GM12878 (cell line): ENCODE data around the gene MAST4. TPM values are rescaled to one million over a fixed set of nuclear protein-coding genes. Genes with fewer than 3 reads are reported as not detected.

Source experiments
- polyA plus RNA-seq, 11 experiments: library from polyadenylated mRNA; depleted of rRNA in 4 of 11; unstranded in 6 of 11; stranded (reverse) in 5 of 11; fragments of >200 nt; fragmentation: Nextera tagmentation in 4 of 11; fragmentation: Illumina TruSeq in 1 of 11; extraction: Ambion mirVana in 4 of 11; extraction: Trizol in 1 of 11; gene quantifications; 1 replicate in 1 of 11; 2 replicates in 10 of 11; pipeline versions ENCODE4 v1.2.1 to v1.2.3, GENCODE V29; 2011 to 2016; ENCODE audit warnings: inconsistent platforms in 2 of 11, missing spikeins in 2 of 11, low read depth in 1 of 11
- total RNA-seq, 4 experiments: library from RNA; depleted of rRNA in 3 of 4; stranded (reverse); fragments of >200 nt in 3 of 4; fragmentation: Illumina TruSeq in 1 of 4; extraction: Trizol in 1 of 4; gene quantifications; 2 replicates each; pipeline versions ENCODE4 v1.2.1 to v1.2.3, GENCODE V29; 2013 to 2021
- TF ChIP-seq, protein P1 (sequence below): fragments of 150-350 bp; IDR thresholded peaks from 2 replicates; pipeline ENCODE4 v1.6.1; 2016; ENCODE audit warnings: low read depth, low read length
- TF ChIP-seq, protein P2 (sequence below): IDR thresholded peaks from 2 replicates; pipeline ENCODE4 v1.6.1; 2011; ENCODE audit warnings: borderline replicate concordance, low read depth, mild to moderate bottlenecking, moderate library complexity, low read length; ENCODE audit not compliant: insufficient read depth, poor library complexity, severe bottlenecking
- TF ChIP-seq, protein P3 (sequence below), 3 experiments: IDR thresholded peaks in 2 of 3; conservative IDR thresholded peaks in 1 of 3; 2 replicates each; pipeline ENCODE4 v1.5.1; 2011; ENCODE audit warnings: low read depth in 3 of 3, low read length in 3 of 3, mild to moderate bottlenecking in 3 of 3, control low read depth in 2 of 3, moderate library complexity in 2 of 3, inconsistent platforms in 1 of 3, mixed read lengths in 1 of 3; ENCODE audit not compliant: control insufficient read depth in 2 of 3, insufficient read depth in 1 of 3; ENCODE audit errors: extremely low read depth in 1 of 3

Gene MAST4
- total and polyA plus RNA-seq, 10 of the 15 experiments (the other 5 are each of a cell fraction or from before 2014, with no cell fraction given): 0.02 to 1.6 (median 0.29) TPM; not detected in 1

DNA sequence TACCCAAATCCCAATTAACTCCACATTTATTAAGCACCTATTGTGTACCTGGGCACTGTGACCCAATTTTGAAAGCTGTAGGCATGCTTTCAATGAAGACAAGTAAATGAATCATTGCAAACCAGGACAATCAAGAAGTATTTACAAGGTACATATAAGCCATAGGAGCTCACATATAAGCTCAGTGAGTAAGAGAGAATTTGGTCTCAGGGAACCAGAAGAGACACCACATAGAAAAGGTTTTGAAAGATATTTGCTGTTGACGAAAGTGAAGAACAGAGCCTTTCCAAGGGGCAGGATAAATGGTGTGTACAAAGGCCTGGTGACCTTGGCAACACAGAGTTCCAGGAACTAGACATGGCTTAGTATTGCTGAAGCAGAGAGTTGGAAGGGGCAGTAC, 412.8 kb downstream of the MAST4 start (continued):
- TF ChIP-seq, protein P1, sequence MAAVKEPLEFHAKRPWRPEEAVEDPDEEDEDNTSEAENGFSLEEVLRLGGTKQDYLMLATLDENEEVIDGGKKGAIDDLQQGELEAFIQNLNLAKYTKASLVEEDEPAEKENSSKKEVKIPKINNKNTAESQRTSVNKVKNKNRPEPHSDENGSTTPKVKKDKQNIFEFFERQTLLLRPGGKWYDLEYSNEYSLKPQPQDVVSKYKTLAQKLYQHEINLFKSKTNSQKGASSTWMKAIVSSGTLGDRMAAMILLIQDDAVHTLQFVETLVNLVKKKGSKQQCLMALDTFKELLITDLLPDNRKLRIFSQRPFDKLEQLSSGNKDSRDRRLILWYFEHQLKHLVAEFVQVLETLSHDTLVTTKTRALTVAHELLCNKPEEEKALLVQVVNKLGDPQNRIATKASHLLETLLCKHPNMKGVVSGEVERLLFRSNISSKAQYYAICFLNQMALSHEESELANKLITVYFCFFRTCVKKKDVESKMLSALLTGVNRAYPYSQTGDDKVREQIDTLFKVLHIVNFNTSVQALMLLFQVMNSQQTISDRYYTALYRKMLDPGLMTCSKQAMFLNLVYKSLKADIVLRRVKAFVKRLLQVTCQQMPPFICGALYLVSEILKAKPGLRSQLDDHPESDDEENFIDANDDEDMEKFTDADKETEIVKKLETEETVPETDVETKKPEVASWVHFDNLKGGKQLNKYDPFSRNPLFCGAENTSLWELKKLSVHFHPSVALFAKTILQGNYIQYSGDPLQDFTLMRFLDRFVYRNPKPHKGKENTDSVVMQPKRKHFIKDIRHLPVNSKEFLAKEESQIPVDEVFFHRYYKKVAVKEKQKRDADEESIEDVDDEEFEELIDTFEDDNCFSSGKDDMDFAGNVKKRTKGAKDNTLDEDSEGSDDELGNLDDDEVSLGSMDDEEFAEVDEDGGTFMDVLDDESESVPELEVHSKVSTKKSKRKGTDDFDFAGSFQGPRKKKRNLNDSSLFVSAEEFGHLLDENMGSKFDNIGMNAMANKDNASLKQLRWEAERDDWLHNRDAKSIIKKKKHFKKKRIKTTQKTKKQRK: no peak
- TF ChIP-seq, protein P2, sequence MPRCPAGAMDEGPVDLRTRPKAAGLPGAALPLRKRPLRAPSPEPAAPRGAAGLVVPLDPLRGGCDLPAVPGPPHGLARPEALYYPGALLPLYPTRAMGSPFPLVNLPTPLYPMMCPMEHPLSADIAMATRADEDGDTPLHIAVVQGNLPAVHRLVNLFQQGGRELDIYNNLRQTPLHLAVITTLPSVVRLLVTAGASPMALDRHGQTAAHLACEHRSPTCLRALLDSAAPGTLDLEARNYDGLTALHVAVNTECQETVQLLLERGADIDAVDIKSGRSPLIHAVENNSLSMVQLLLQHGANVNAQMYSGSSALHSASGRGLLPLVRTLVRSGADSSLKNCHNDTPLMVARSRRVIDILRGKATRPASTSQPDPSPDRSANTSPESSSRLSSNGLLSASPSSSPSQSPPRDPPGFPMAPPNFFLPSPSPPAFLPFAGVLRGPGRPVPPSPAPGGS: no peak
- TF ChIP-seq, protein P3, sequence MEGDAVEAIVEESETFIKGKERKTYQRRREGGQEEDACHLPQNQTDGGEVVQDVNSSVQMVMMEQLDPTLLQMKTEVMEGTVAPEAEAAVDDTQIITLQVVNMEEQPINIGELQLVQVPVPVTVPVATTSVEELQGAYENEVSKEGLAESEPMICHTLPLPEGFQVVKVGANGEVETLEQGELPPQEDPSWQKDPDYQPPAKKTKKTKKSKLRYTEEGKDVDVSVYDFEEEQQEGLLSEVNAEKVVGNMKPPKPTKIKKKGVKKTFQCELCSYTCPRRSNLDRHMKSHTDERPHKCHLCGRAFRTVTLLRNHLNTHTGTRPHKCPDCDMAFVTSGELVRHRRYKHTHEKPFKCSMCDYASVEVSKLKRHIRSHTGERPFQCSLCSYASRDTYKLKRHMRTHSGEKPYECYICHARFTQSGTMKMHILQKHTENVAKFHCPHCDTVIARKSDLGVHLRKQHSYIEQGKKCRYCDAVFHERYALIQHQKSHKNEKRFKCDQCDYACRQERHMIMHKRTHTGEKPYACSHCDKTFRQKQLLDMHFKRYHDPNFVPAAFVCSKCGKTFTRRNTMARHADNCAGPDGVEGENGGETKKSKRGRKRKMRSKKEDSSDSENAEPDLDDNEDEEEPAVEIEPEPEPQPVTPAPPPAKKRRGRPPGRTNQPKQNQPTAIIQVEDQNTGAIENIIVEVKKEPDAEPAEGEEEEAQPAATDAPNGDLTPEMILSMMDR (IDR thresholded peaks at IDR 0.05 in 2 of 3, conservative IDR thresholded peaks at IDR 0.05 in 1 of 3; ENCODE audit: control insufficient read depth in 2 of 3, extremely low read depth in 1 of 3, insufficient read depth in 1 of 3, low read depth in 3 of 3, low read length in 3 of 3): no peak
- TF ChIP-seq, all 136 proteins: peak for 0
